ENCODE data around the gene CTBP2. TPM values are rescaled to one million over a fixed set of nuclear protein-coding genes. Genes with fewer than 3 reads are reported as not detected.

The CTBP2 gene
- total RNA-seq, 4 donors from 2014 or later: 41.8 to 55.9 (median 47.1) TPM

GRCh38 chr10:125114761-125115391, 45.5 kb downstream of the CTBP2 start:
- Histone ChIP-seq H3K27me3 (no peaks in the 10 kb centered on the region), H3K4me3 (no peak overlapping the region), H3K36me3 (peaks cover 0 to 7% (median 0%) of the 10 kb centered on the region in 3 donors), H3K9me3 (no peaks in the 10 kb centered on the region), H3K27ac (peak overlapping the region in 1 of 4 donors; percentile 41), H3K4me1 (peaks cover 15 to 63% (median 19%) of the 10 kb centered on the region in 3 donors)
- TF ChIP-seq POLR2A (IDR thresholded peaks at IDR 0.05): no peak
- no peak for TF ChIP-seq CTCF (IDR thresholded peaks at IDR 0.05)
- intact Hi-C loops (cut with DNase I): no loop called here
- 75 to 83% methylated on average over 3 to 5 of the region's 16 CpGs for WGBS, 2 donors
- no peak for DNase-seq

GRCh38 chr10:125113691-125114371, 46.5 kb downstream of the CTBP2 start:
- H3K4me1 ChIP-seq: peaks cover 11 to 54% (median 12%) of the 10 kb centered on the region in 3 donors
- intact Hi-C loops (cut with DNase I): no loop called here

GRCh38 chr10:125112697-125113494, 47.5 kb downstream of the CTBP2 start:
- TF ChIP-seq POLR2A (IDR thresholded peaks at IDR 0.05): no peak
- TF ChIP-seq CTCF (IDR thresholded peaks at IDR 0.05): no peak
- Histone ChIP-seq H3K36me3 (peaks cover 0 to 26% (median 0%) of the 10 kb centered on the region in 3 donors), H3K4me1 (peaks cover 8 to 45% (median 8%) of the 10 kb centered on the region in 3 donors), H3K27ac (peak overlapping the region in 1 of 4 donors; percentile 41), H3K4me3 (no peak overlapping the region), H3K27me3 (no peaks in the 10 kb centered on the region), H3K9me3 (no peaks in the 10 kb centered on the region)
- intact Hi-C loops (cut with DNase I): no loop called here
- no peak for DNase-seq
- WGBS, 2 donors: 81 to 85% methylated on average over 1 to 2 of the region's 2 CpGs

More at GRCh38 chr10:125113691-125114371, 46.5 kb downstream of the CTBP2 start:
- peaks cover 0 to 17% (median 0%) of the 10 kb centered on the region in 3 donors for H3K36me3 ChIP-seq
- no peak for DNase-seq
- H3K4me3 ChIP-seq: no peak overlapping the region
- no peak for TF ChIP-seq CTCF (IDR thresholded peaks at IDR 0.05)
- no peak for TF ChIP-seq POLR2A (IDR thresholded peaks at IDR 0.05)
- H3K27me3 ChIP-seq: no peaks in the 10 kb centered on the region
- H3K27ac ChIP-seq: peak overlapping the region; percentile 4 to 41 (median 24)
- 46 to 54% methylated on average over 17 to 20 of the region's 20 CpGs for WGBS, 2 donors
- no peaks in the 10 kb centered on the region for H3K9me3 ChIP-seq

- Histone ChIP-seq H3K27me3 (no peaks in the 10 kb centered on the region), H3K9me3 (no peaks in the 10 kb centered on the region), H3K4me1 (peaks cover 0 to 28% (median 8%) of the 10 kb centered on the region in 3 donors), H3K4me3 (no peak overlapping the region), H3K27ac (no peak overlapping the region), H3K36me3 (peaks cover 0 to 43% (median 0%) of the 10 kb centered on the region in 3 donors)
- 59 to 60% methylated on average over 5 of the region's 5 CpGs for WGBS, 2 donors
- no peak for TF ChIP-seq POLR2A (IDR thresholded peaks at IDR 0.05)
- no peak for TF ChIP-seq CTCF (IDR thresholded peaks at IDR 0.05)
- intact Hi-C loops (cut with DNase I): no loop called here
- no peak for DNase-seq
These were observed 49.1 kb downstream of the CTBP2 start for GRCh38 chr10:125111118-125111727.
